GM18498 (cell line): ENCODE measurements around the gene SPOCK1.

Experiments used
- ATAC-seq: cut with Tn5 transposase; IDR thresholded peaks from one replicate; pipeline ENCODE4 v1.9.1; 2021; ENCODE audit warnings: mild to moderate bottlenecking, moderate library complexity; ENCODE audit not compliant: unreplicated experiment

SPOCK1 gene

DNA sequence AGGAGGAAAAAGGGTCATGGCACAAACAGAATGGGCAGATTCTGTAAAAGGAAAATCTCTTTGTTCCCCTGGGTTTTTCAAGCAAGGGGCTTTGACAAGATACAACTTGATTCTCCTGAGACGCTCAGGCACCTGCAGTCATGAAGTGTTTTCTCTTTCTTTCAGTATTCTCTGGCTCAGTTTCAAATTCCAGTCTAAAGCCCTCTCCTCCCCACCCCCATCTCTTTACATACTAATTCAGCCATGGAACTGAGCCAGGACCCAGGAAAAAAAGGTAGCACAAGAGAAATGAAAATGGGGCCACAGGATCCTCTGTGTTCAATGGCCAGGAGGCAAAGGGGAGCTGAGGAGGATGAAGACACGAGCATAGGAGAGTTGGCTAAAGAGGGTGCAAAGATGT lies 408.4 kb downstream of the SPOCK1 start:
- ATAC-seq = no peak

GRCh38 chr5:137090151-137090550 lies 409.0 kb downstream of the SPOCK1 start:
- no peak for ATAC-seq

DNA sequence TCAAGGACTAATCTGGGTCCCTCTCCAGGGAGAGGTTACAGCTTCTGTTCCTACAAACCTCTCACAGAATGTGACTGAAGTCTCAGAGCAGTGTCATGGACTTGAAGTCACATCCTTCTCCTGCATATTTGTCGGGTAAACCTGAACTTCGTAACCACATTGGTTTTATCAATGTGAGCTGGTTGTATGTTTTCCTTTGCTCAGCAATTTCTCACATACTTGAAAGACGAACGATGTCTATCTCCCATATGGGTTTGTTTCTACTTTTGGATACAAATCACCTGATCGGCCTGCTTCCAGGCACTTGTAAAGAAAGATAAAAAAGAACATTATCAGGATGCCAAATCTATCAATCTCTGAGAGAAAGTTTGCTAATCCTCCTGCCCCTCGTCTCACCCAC lies 411.0 kb downstream of the SPOCK1 start:
- no peak for ATAC-seq

DNA sequence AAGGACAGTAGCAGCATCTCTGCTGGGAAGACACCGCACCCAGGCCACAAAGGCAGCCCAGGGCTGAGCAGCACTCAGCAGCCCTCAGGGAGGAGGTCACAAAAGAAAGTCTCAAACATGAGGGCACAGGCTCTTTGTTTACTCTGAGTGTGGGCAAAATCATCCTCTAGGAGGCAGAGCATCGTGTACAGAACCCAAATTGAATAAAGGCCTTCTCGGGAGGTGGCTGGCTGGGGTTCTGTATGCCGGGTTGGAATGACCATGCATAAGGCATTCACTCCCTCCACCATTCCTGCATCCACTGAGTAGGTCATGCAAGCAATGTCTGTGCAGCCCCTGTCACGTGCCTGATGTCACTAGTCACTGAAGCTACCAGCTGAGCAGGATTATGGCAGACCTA lies 412.8 kb downstream of the SPOCK1 start:
- no peak for ATAC-seq

- ATAC-seq = no peak
These were observed 413.9 kb downstream of the SPOCK1 start for GRCh38 chr5:137085206-137085605.

DNA sequence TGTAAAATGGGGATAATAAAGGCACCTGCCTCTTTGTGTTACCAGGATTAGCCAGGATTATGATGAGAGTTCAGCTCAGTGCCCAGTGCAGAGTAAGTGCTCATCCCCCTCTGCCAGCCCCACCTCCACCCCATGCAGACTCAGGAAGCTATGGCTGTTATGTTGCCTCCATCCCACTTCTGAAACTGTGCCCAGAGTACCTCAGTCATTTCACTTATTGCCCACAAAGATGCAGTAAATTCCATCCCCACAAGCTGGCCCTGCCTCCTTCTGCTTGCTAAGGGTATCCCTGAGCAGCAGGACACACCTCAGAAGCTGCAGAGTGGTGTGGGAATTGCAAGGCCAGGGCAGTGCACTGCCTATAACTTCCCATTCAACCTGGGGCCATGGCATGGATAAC lies 415.1 kb downstream of the SPOCK1 start:
- ATAC-seq = no peak

- no peak for ATAC-seq
These were observed 416.2 kb downstream of the SPOCK1 start for GRCh38 chr5:137082951-137083350.

- ATAC-seq = no peak
These were observed 420.9 kb downstream of the SPOCK1 start for GRCh38 chr5:137078171-137078665.

- ATAC-seq = peak; percentile 70
These were observed 423.8 kb downstream of the SPOCK1 start for GRCh38 chr5:137075163-137075970.

DNA sequence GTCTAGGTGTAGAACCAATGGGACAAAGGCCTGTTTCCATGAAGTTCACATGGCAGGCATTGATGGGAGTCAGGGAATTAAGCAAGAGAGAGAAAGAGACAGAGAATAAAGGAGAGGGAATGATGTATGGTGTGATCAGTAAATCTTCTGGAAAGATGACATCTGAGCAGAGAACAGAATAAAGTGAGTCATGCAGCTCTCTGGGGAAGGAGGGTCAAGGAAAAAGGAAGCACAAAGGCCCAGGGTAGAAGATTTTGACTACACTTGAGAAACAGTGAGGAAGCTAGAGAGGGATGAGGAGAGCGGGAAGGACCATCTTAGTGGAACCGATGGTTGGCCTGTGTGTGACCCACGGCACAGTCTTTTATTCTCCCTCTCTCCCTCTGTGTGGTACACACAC lies 425.9 kb downstream of the SPOCK1 start:
- ATAC-seq = no peak

DNA sequence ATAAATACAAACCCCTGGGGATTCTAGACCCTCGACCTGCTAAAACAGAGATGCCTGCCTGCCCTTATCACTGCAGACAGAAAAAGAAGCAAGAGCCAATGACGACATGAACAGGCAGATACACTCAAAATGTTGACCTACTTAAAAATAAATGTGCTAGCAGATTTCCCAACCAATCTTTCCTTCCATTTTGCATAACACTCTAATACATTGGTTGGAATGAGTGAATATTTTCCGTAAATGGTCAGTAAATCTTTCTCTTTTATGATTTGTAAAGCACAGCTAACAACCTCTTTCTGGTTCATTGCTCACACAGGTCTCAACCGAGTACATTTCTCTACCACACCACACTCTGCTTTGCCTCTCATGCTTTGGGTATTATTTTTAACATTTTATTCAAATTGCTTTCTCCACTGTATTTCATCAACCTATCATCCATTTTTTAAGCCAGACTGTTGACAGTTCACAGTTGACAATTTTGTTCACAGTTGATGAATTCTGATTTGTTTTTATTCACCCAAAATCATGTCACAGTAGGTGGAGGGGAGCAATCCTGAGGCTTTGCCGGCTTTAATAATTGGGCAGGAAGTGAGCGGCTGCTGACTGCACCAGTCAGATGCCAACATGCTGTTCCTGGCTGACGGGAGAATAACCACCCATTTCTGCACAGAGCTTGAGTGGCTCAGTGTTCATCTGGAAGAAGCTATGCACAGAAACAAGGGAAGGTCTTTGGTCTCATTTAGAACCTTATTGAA lies 426.6 kb downstream of the SPOCK1 start:
- ATAC-seq = no peak

GRCh38 chr5:137071931-137072330 lies 427.2 kb downstream of the SPOCK1 start:
- no peak for ATAC-seq

- ATAC-seq = no peak
These were observed 427.6 kb downstream of the SPOCK1 start for GRCh38 chr5:137071526-137071925.

- ATAC-seq = no peak
These were observed 428.6 kb downstream of the SPOCK1 start for GRCh38 chr5:137070521-137070920.

GRCh38 chr5:137069358-137069757 lies 429.8 kb downstream of the SPOCK1 start:
- no peak for ATAC-seq

DNA sequence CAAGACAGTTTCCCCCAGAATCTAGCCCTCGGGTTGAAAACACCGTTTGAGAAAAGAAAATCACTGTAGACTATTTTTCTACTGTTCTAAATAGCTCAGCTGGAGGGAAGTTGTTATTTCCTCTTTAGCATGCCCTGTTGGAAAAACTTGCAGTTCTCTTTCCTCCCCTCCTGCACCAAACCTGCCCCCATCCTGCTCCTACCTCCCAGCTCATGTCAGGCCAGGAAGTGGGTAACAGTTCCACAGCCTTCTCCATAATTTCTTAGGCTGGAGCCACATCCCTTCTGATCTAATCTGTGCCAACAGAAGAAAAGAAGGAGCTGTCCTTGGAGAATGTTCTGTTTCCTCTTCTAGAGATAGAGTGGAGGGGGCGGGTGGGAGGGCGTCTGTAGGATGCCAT lies 437.7 kb downstream of the SPOCK1 start:
- ATAC-seq = no peak

DNA sequence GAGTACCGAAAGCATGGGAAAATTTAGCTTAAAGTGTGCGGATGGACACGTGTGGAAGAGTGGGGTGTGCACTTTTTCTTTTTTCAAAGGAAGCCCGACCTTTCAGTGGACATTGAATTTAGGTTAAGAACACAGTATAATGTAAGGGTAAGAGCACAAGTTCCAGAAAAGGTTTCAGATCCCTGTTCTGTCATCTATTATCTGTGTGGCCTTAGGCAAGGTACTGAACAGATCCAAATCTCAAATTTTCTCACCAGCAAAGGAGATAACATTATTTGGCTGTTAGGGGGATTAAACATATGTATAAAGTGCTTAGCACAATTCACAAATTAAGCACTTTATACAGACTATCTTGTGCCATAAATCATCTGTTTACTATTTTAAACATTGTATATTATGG lies 441.0 kb downstream of the SPOCK1 start:
- no peak for ATAC-seq

DNA sequence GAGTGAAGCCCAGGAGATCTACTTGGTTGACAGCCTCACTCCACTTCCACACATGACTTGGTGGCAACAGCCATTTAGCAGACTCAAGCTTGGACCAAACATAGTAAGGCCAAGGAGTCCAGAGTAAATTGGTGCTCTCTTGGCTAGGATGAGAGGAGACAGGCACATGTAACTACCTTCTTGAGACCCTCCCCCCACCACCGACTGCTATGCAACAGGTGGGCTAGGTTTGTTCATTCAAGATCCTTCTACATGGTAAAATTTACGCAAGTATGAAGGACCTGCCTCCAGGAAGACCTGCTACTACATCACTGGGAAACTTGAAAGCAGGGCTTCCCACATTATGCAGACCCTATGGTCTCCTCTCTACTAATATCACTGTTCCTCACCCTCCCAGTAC lies 442.4 kb downstream of the SPOCK1 start:
- ATAC-seq = no peak

DNA sequence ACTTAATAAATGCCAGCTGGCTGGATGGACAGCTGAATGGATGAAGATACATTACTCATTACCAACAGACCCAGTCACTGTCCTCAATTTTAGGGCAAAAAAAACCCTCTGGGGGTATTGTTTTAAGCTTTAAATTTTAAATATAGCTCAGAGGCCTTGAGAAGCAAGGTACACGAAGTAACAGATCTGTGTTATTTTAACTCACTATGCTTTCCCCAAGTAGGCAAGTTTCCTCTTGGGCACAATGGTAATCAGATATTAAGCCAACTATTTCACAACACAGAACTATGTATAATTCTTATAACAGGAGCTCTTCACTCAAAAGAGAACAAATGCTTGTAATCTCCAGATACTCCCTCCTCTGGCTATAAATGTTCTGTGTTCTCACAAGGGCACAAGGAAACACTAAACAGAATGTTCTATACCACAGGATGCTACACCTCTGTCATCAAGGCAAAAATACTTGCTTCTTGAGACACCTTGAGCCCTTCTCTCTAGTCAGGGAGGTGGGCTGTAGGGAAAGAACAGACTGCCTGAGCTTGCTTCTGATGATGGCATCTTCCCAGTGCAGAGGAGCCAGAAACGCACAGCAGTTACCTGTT lies 443.8 kb downstream of the SPOCK1 start:
- no peak for ATAC-seq

GRCh38 chr5:137054792-137055191 lies 444.3 kb downstream of the SPOCK1 start:
- ATAC-seq = no peak

DNA sequence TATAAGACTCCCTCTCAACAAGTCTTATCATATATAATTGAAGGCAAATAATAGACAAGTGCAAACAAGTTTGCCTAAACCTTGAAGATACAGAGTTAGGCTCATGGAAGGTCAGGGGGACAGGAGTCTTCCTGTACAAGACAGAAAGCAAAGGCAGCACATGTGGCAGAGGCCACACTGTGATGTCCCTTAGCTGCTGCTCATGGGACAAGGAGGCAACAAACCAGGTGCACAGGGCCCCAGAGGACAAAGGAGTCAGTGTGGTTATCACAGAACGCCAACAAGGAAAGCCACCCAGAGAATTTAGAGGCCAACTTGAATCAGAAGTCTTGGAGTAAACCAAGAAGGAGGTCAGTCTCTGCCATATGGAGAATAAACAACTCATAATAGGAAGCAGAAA lies 444.8 kb downstream of the SPOCK1 start:
- ATAC-seq = no peak

DNA sequence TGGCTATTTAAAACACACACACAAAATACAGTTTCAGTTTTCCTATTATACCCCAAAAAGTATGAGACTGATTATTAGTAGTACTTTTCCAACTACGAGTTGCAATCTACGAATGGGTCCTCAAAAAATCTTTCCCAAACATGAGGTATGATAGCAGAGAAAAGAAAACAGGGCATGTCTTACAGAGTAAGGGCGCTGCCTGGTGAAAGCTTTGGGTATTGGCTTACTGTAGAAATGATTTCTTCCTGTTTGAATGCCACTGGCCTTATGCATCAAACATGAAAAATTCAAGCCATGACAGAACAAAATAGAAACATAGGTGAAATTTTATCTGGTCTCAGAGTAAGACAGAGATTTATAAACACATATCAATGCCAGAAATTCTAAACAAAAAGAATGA lies 448.0 kb downstream of the SPOCK1 start:
- no peak for ATAC-seq
